A549 (cell line): ENCODE results near the gene GPX2. TPM values are rescaled to one million over a fixed set of nuclear protein-coding genes. Genes with fewer than 3 reads are reported as not detected.
A peak's percentile ranks its signal among the peaks of the same experiment; 100 is the strongest.

Experiments
- ATAC-seq, 2 experiments: fragments of 200-7000 bp in 1 of 2; fragments of >200 bp in 1 of 2; cut with Nextera tagmentation in 1 of 2; cut with Tn5 transposase in 1 of 2; 3 replicates each; pipeline versions ENCODE4 v1.8.0 to v1.9.1; 2018 to 2020; ENCODE audit warnings: mild to moderate bottlenecking in 1 of 2, moderate library complexity in 1 of 2
- CTCF ChIA-PET: fragments of 300-600 bp; sonication (Branson Sonifier 250); formaldehyde crosslinking; extraction: SDS; loops from one replicate; lab custom pipeline; 2021; ENCODE audit warnings: antibody characterized with exemption, inconsistent platforms; lab: Yijun Ruan, JAX
- POLR2A ChIA-PET: fragments of 350-600 bp; formaldehyde crosslinking; extraction: SDS; loops from one replicate; lab custom pipeline; 2021; ENCODE audit warnings: antibody characterized with exemption, inconsistent platforms; lab: Yijun Ruan, JAX
- DNase-seq, 2 experiments: peaks; one replicate each; pipeline versions ENCODE4 v3.0.0 to v3.0.0-alpha.2; 2011 to 2016; ENCODE audit warnings: low read depth in 1 of 2, low spot score in 1 of 2
- FAIRE-seq: peaks from 2 replicates; lab custom pipeline; 2011; peaks lifted over from hg19 to GRCh38; lab: Jason Lieb, UNC
- H3K27ac ChIP-seq, 2 experiments: fragments of >200 bp; sonication (Bioruptor Twin); formaldehyde crosslinking; 3 replicates each; pipeline ENCODE4 v1.5.1; 2016 to 2017
- H3K4me1 ChIP-seq: fragments of >200 bp; sonication (Bioruptor Twin); formaldehyde crosslinking; 3 replicates; pipeline ENCODE4 v1.6.1; 2016
- H3K4me2 ChIP-seq: fragments of >200 bp; sonication (Bioruptor Twin); formaldehyde crosslinking; 3 replicates; pipeline ENCODE4 v1.6.1; 2016
- H3K4me3 ChIP-seq: fragments of >200 bp; sonication (Bioruptor Twin); formaldehyde crosslinking; 3 replicates; pipeline ENCODE4 v1.5.1; 2016
- H3K9me3 ChIP-seq: fragments of >200 bp; sonication (Bioruptor Twin); formaldehyde crosslinking; 3 replicates; pipeline ENCODE4 v1.6.1; 2016
- ATOH8 ChIP-seq: fragments of 250-450 bp; sonication (Bioruptor Pico); IDR thresholded peaks from 2 replicates; pipeline ENCODE4 v1.5.0; 2020; ENCODE audit warnings: low read depth, mild to moderate bottlenecking, moderate library complexity
- CBX8 ChIP-seq: fragments of 200-600 bp; sonication (generic); IDR thresholded peaks from 2 replicates; pipeline ENCODE4 v1.6.1; 2016
- EHMT2 ChIP-seq: fragments of 200-600 bp; sonication (generic); IDR thresholded peaks from 2 replicates; pipeline ENCODE4 v1.6.1; 2016; ENCODE audit warnings: antibody characterized with exemption, low read depth, mild to moderate bottlenecking, moderate library complexity
- EP300 ChIP-seq, 2 experiments: fragments of >200 bp; sonication (Bioruptor Twin); formaldehyde crosslinking; IDR thresholded peaks; 2 replicates in 1 of 2; 3 replicates in 1 of 2; pipeline ENCODE4 v1.6.1; 2016 to 2017
- FOSB ChIP-seq: fragments of 250-450 bp; sonication (Bioruptor Pico); IDR thresholded peaks from 2 replicates; pipeline ENCODE4 v1.5.0; 2020; ENCODE audit warnings: mild to moderate bottlenecking, moderate library complexity
- FOXS1 ChIP-seq: fragments of 250-450 bp; sonication (Bioruptor Pico); IDR thresholded peaks from 2 replicates; pipeline ENCODE4 v1.5.0; 2020; ENCODE audit warnings: mild to moderate bottlenecking, moderate library complexity
- HMGXB4 ChIP-seq: fragments of 250-450 bp; sonication (Bioruptor Pico); IDR thresholded peaks from 2 replicates; pipeline ENCODE4 v1.5.0; 2021; ENCODE audit warnings: mild to moderate bottlenecking, moderate library complexity, borderline replicate concordance
- HOXA7 ChIP-seq: fragments of 250-450 bp; sonication (Bioruptor Pico); IDR thresholded peaks from 2 replicates; pipeline ENCODE4 v1.5.0; 2020; ENCODE audit warnings: mild to moderate bottlenecking, moderate library complexity
- HOXB13 ChIP-seq: fragments of 250-450 bp; sonication (Bioruptor Pico); IDR thresholded peaks from 2 replicates; pipeline ENCODE4 v1.5.0; 2020; ENCODE audit warnings: low read depth, mild to moderate bottlenecking, moderate library complexity
- HOXB5 ChIP-seq: fragments of 250-450 bp; sonication (Bioruptor Pico); IDR thresholded peaks from 2 replicates; pipeline ENCODE4 v1.5.0; 2020; ENCODE audit warnings: mild to moderate bottlenecking, moderate library complexity
- MYC ChIP-seq: IDR thresholded peaks from 2 replicates; pipeline ENCODE4 v1.6.1; 2012; ENCODE audit warnings: mild to moderate bottlenecking, inconsistent platforms, low read length, improper control_type of control experiment, borderline replicate concordance
- NPAS2 ChIP-seq: fragments of 250-450 bp; sonication (Bioruptor Pico); IDR thresholded peaks from 2 replicates; pipeline ENCODE4 v1.8.0; 2022; ENCODE audit warnings: mild to moderate bottlenecking, moderate library complexity, borderline replicate concordance
- PHF8 ChIP-seq: fragments of 200-600 bp; sonication (generic); IDR thresholded peaks from 2 replicates; pipeline ENCODE4 v1.6.1; 2016; ENCODE audit warnings: low read depth, mild to moderate bottlenecking, antibody characterized with exemption, moderate library complexity, borderline replicate concordance
- POLR2A ChIP-seq: IDR thresholded peaks from 2 replicates; pipeline ENCODE4 v1.6.1; 2012; ENCODE audit warnings: mild to moderate bottlenecking, low read length
- RAD21 ChIP-seq, 2 experiments: fragments of >200 bp in 1 of 2; sonication (Bioruptor Twin) in 1 of 2; formaldehyde crosslinking in 1 of 2; IDR thresholded peaks in 1 of 2; conservative IDR thresholded peaks in 1 of 2; 2 replicates in 1 of 2; 3 replicates in 1 of 2; pipeline ENCODE4 v1.6.1; 2012 to 2018; ENCODE audit warnings: inconsistent platforms in 1 of 2
- ZFP36 ChIP-seq: fragments of 450-650 bp; IDR thresholded peaks from 2 replicates; pipeline ENCODE4 v1.6.1; 2014; ENCODE audit warnings: borderline replicate concordance; ENCODE audit not compliant: partially characterized antibody
- WGBS: methylation state at CpG from one replicate; pipeline ENCODE4 v1.1.6; 2017; ENCODE audit errors: missing lambda C conversion rate; 5-methylcytosine and 5-hydroxymethylcytosine counted together
- polyA plus RNA-seq, 4 experiments: library from polyadenylated mRNA; depleted of rRNA in 3 of 4; stranded (reverse); fragments of >200 nt; fragmentation: RNase III in 1 of 4; extraction: RNeasy Plus Mini Kit Qiagen cat#74134 plus additional on column Dnase treatment in 1 of 4; gene quantifications; 2 replicates in 3 of 4; 3 replicates in 1 of 4; pipeline ENCODE4 v1.2.3, GENCODE V29; 2011 to 2017

Gene GPX2
- polyA plus RNA-seq, 2 of the 4 experiments (the other 2 are of a cell fraction): 382 to 876 TPM

- H3K4me3 ChIP-seq: no peak overlapping the region
- no peak for TF ChIP-seq FOSB (CRISPR knock-in tag)
- no peak for TF ChIP-seq HOXA7
- no peak for TF ChIP-seq ZFP36
- TF ChIP-seq ATOH8 (CRISPR knock-in tag): no peak
- no peak for TF ChIP-seq HOXB5 (CRISPR knock-in tag)
- TF ChIP-seq NPAS2: no peak
- no peak for TF ChIP-seq RAD21 (conservative IDR thresholded peaks at IDR 0.05 in 1 of 2, IDR thresholded peaks at IDR 0.05 in 1 of 2)
- no peak for TF ChIP-seq POLR2A
- TF ChIP-seq, all 56 proteins: peak for 0
- DNase-seq: no peak
- no peak for FAIRE-seq
- CTCF ChIA-PET: interaction anchor here (1.0 to 2.3 kb wide), 2 partner anchors 10 to 15 kb away, joined by 3 to 5 read pairs; no protein-coding TSS in a partner anchor
- no peak overlapping the region for H3K27ac ChIP-seq
- peaks cover 28% of the 10 kb centered on the region for H3K4me1 ChIP-seq
- H3K9me3 ChIP-seq: no peaks in the 10 kb centered on the region
- H3K4me2 ChIP-seq: no peak overlapping the region
- POLR2A ChIA-PET: no interaction called here
- no peak for ATAC-seq
- WGBS: 96% methylated on average over 6 of the region's 6 CpGs
These were observed 3.9 kb upstream of the GPX2 start for GRCh38 chr14:64946310-64947045.

GRCh38 chr14:64945431-64946178, 3.1 kb upstream of the GPX2 start:
- TF ChIP-seq CBX8: no peak
- TF ChIP-seq NPAS2: no peak
- no peak for TF ChIP-seq PHF8
- no peak for TF ChIP-seq MYC
- TF ChIP-seq EP300 (IDR thresholded peaks at IDR 0.05): no peak
- TF ChIP-seq HMGXB4 (CRISPR knock-in tag): no peak
- no peak for TF ChIP-seq HOXB13 (CRISPR knock-in tag)
- TF ChIP-seq, all 56 proteins: peak for 0
- no peaks in the 10 kb centered on the region for H3K9me3 ChIP-seq
- ATAC-seq (no peak), DNase-seq (no peak), FAIRE-seq (no peak)
- POLR2A ChIA-PET: no interaction called here
- CTCF ChIA-PET: interaction anchor here (1.0 to 2.3 kb wide), 2 partner anchors 9 to 16 kb away, joined by 3 to 5 read pairs; no protein-coding TSS in a partner anchor
- no peak overlapping the region for H3K4me2 ChIP-seq
- peaks cover 37% of the 10 kb centered on the region for H3K4me1 ChIP-seq
- H3K4me3 ChIP-seq: no peak overlapping the region
- WGBS: 92% methylated on average over 12 of the region's 12 CpGs
- no peak overlapping the region for H3K27ac ChIP-seq

- CTCF ChIA-PET: interaction anchor here (0.7 to 2.3 kb wide), 4 partner anchors 8 to 121 kb away, joined by 3 to 5 read pairs (median 3); no protein-coding TSS in a partner anchor
- no peak for DNase-seq
- Histone ChIP-seq H3K4me1 (peaks cover 44% of the 10 kb centered on the region), H3K27ac (peak overlapping the region in 1 of 2 experiments; percentile 92; a peak in 3 of 6 replicates), H3K4me3 (no peak overlapping the region), H3K9me3 (no peaks in the 10 kb centered on the region), H3K4me2 (no peak overlapping the region)
- TF ChIP-seq EHMT2: no peak
- TF ChIP-seq FOXS1 (CRISPR knock-in tag): no peak
- no peak for TF ChIP-seq NPAS2
- TF ChIP-seq FOSB (CRISPR knock-in tag): no peak
- FAIRE-seq: no peak
- ATAC-seq: no peak
- WGBS: 91% methylated on average over 4 of the region's 4 CpGs
- POLR2A ChIA-PET: interaction anchor here (1.0 kb wide), 1 partner anchor 8 kb away, joined by 3 read pairs; no protein-coding TSS in a partner anchor
These were observed 2.3 kb upstream of the GPX2 start for GRCh38 chr14:64944861-64945260.
